ENCODE data around the gene SOS2. TPM values are rescaled to one million over a fixed set of nuclear protein-coding genes. Genes with fewer than 3 reads are reported as not detected.

Gene SOS2
- polyA plus RNA-seq, 1 donor from 2014 or later: 25.9 TPM

- H3F3A ChIP-seq (ENCODE audit: insufficient read depth, low read length, poor library complexity, severe bottlenecking): peaks cover 10% of the 10 kb centered on the region
- no peak for TF ChIP-seq POLR2AphosphoS5 (IDR thresholded peaks at IDR 0.05)
- TF ChIP-seq MXI1 (conservative IDR thresholded peaks at IDR 0.05; ENCODE audit: poor library complexity, severe bottlenecking): no peak
- no peak for TF ChIP-seq RAD21 (conservative IDR thresholded peaks at IDR 0.05)
- TF ChIP-seq SMC3 (conservative IDR thresholded peaks at IDR 0.05; ENCODE audit: poor library complexity): no peak
- TF ChIP-seq EZH2 (IDR thresholded peaks at IDR 0.05; ENCODE audit: borderline replicate concordance, insufficient read depth, low read length, poor library complexity, severe bottlenecking): no peak
- TF ChIP-seq TAF1 (IDR thresholded peaks at IDR 0.05; ENCODE audit: low read depth): no peak
- no peak for TF ChIP-seq REST (IDR thresholded peaks at IDR 0.05; ENCODE audit: borderline replicate concordance)
- TF ChIP-seq CTCF (IDR thresholded peaks at IDR 0.05; ENCODE audit: poor library complexity, severe bottlenecking): no peak
- no peak for TF ChIP-seq EP300 (conservative IDR thresholded peaks at IDR 0.05; ENCODE audit: poor library complexity, severe bottlenecking)
- no peaks in the 10 kb centered on the region for H4K20me1 ChIP-seq (ENCODE audit: insufficient read depth)
- peaks cover 50% of the 10 kb centered on the region for H3K79me2 ChIP-seq (replicated peaks; ENCODE audit: insufficient read depth, low read length)
- peak overlapping the region; percentile 90 for H3K4me3 ChIP-seq (ENCODE audit: low read length)
- no peaks in the 10 kb centered on the region for H3K36me3 ChIP-seq (ENCODE audit: insufficient read depth, low read length)
- H3K9me2 ChIP-seq (ENCODE audit: insufficient read depth, low read length): no peaks in the 10 kb centered on the region
- H3K27me3 ChIP-seq (ENCODE audit: insufficient read depth, low read depth, low read length): no peaks in the 10 kb centered on the region
- H3K9ac ChIP-seq (ENCODE audit: low read length): peak overlapping the region; percentile 87
- H3K27ac ChIP-seq (ENCODE audit: low read length): peak overlapping the region; percentile 73
- peak overlapping the region; percentile 74 for H3K4me2 ChIP-seq (ENCODE audit: low read length)
- H3K9me3 ChIP-seq (ENCODE audit: low read length): no peaks in the 10 kb centered on the region
- no peak overlapping the region for H2AFZ ChIP-seq (ENCODE audit: low read depth, low read length)
Measured at GRCh38 chr14:50230401-50230700, 1.0 kb downstream of the SOS2 start.

- Histone ChIP-seq H3K27me3 (ENCODE audit: insufficient read depth, low read depth, low read length) (no peaks in the 10 kb centered on the region), H3K27ac (ENCODE audit: low read length) (peak overlapping the region; percentile 73), H3F3A (ENCODE audit: insufficient read depth, low read length, poor library complexity, severe bottlenecking) (peaks cover 10% of the 10 kb centered on the region), H3K79me2 (replicated peaks; ENCODE audit: insufficient read depth, low read length) (peaks cover 57% of the 10 kb centered on the region), H3K9ac (ENCODE audit: low read length) (peak overlapping the region; percentile 87), H3K4me3 (ENCODE audit: low read length) (peak overlapping the region; percentile 90), H3K4me2 (ENCODE audit: low read length) (peak overlapping the region; percentile 74), H3K9me2 (ENCODE audit: insufficient read depth, low read length) (no peaks in the 10 kb centered on the region), H3K9me3 (ENCODE audit: low read length) (no peaks in the 10 kb centered on the region), H3K36me3 (ENCODE audit: insufficient read depth, low read length) (no peaks in the 10 kb centered on the region), H2AFZ (ENCODE audit: low read depth, low read length) (no peak overlapping the region), H4K20me1 (ENCODE audit: insufficient read depth) (no peaks in the 10 kb centered on the region)
- no peak for TF ChIP-seq REST (IDR thresholded peaks at IDR 0.05; ENCODE audit: borderline replicate concordance)
- no peak for TF ChIP-seq POLR2AphosphoS5 (IDR thresholded peaks at IDR 0.05)
- TF ChIP-seq SMC3 (conservative IDR thresholded peaks at IDR 0.05; ENCODE audit: poor library complexity): no peak
- TF ChIP-seq EP300 (conservative IDR thresholded peaks at IDR 0.05; ENCODE audit: poor library complexity, severe bottlenecking): no peak
- no peak for TF ChIP-seq CTCF (IDR thresholded peaks at IDR 0.05; ENCODE audit: poor library complexity, severe bottlenecking)
- TF ChIP-seq EZH2 (IDR thresholded peaks at IDR 0.05; ENCODE audit: borderline replicate concordance, insufficient read depth, low read length, poor library complexity, severe bottlenecking): no peak
- TF ChIP-seq TAF1 (IDR thresholded peaks at IDR 0.05; ENCODE audit: low read depth): no peak
- no peak for TF ChIP-seq MXI1 (conservative IDR thresholded peaks at IDR 0.05; ENCODE audit: poor library complexity, severe bottlenecking)
- TF ChIP-seq RAD21 (conservative IDR thresholded peaks at IDR 0.05): no peak
Measured at GRCh38 chr14:50229681-50230080, 1.7 kb downstream of the SOS2 start.

Measured in neural cell (in vitro differentiated cells).